ENCODE measurements around the gene BLOC1S3. TPM values are rescaled to one million over a fixed set of nuclear protein-coding genes. Genes with fewer than 3 reads are reported as not detected.

BLOC1S3 gene
- total RNA-seq, 1 experiment from 2014 or later, result 11.5 TPM

- Histone ChIP-seq H2AFZ (no peak overlapping the region), H3K9me2 (ENCODE audit: insufficient read depth) (no peaks in the 10 kb centered on the region), H3K27me3 (ENCODE audit: insufficient read depth, low read depth) (no peaks in the 10 kb centered on the region), H3F3A (ENCODE audit: insufficient read depth, low read depth) (peaks cover 50% of the 10 kb centered on the region), H3K9me3 (ENCODE audit: insufficient read depth, low read depth) (no peaks in the 10 kb centered on the region), H3K36me3 (ENCODE audit: low read depth) (no peaks in the 10 kb centered on the region), H3K79me2 (ENCODE audit: low read depth) (no peaks in the 10 kb centered on the region), H3K4me2 (no peak overlapping the region), H3K4me1 (replicated peaks; ENCODE audit: insufficient read depth) (peaks cover 41% of the 10 kb centered on the region), H3K4me3 (no peak overlapping the region), H4K20me1 (ENCODE audit: insufficient read depth) (peaks cover 10% of the 10 kb centered on the region; the same call in 1 of the 2 replicates), H3K27ac (no peak overlapping the region)
- BruUV-seq (replicated peaks), result no TSS peak
- DNase-seq, result no peak
- intact Hi-C loops (cut with micrococcal nuclease; ENCODE audit: unreplicated experiment), result loop anchor here (5.0 kb wide), 1 partner anchor 60 kb away; the partner anchor contains the start of gene PPP1R37
- POLR2A ChIA-PET (ENCODE audit: unreplicated experiment), result no interaction called here
- CTCF ChIA-PET, result no interaction called here
- TF ChIP-seq, protein P1, sequence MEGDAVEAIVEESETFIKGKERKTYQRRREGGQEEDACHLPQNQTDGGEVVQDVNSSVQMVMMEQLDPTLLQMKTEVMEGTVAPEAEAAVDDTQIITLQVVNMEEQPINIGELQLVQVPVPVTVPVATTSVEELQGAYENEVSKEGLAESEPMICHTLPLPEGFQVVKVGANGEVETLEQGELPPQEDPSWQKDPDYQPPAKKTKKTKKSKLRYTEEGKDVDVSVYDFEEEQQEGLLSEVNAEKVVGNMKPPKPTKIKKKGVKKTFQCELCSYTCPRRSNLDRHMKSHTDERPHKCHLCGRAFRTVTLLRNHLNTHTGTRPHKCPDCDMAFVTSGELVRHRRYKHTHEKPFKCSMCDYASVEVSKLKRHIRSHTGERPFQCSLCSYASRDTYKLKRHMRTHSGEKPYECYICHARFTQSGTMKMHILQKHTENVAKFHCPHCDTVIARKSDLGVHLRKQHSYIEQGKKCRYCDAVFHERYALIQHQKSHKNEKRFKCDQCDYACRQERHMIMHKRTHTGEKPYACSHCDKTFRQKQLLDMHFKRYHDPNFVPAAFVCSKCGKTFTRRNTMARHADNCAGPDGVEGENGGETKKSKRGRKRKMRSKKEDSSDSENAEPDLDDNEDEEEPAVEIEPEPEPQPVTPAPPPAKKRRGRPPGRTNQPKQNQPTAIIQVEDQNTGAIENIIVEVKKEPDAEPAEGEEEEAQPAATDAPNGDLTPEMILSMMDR (conservative IDR thresholded peaks at IDR 0.05), result no peak
- TF ChIP-seq EZH2 (IDR thresholded peaks at IDR 0.05; ENCODE audit: low read depth), result no peak
Observed at GRCh38 chr19:45151821-45152503, 26.6 kb upstream of the BLOC1S3 start.

- Histone ChIP-seq H3K4me3 (no peak overlapping the region), H2AFZ (no peak overlapping the region), H3K9me3 (ENCODE audit: insufficient read depth, low read depth) (no peaks in the 10 kb centered on the region), H3F3A (ENCODE audit: insufficient read depth, low read depth) (peaks cover 57% of the 10 kb centered on the region), H4K20me1 (ENCODE audit: insufficient read depth) (peaks cover 10% of the 10 kb centered on the region; the same call in 1 of the 2 replicates), H3K9me2 (ENCODE audit: insufficient read depth) (no peaks in the 10 kb centered on the region), H3K27me3 (ENCODE audit: insufficient read depth, low read depth) (no peaks in the 10 kb centered on the region), H3K4me1 (replicated peaks; ENCODE audit: insufficient read depth) (peaks cover 47% of the 10 kb centered on the region), H3K36me3 (ENCODE audit: low read depth) (no peaks in the 10 kb centered on the region), H3K4me2 (no peak overlapping the region), H3K27ac (no peak overlapping the region), H3K79me2 (ENCODE audit: low read depth) (no peaks in the 10 kb centered on the region)
- intact Hi-C loops (cut with micrococcal nuclease; ENCODE audit: unreplicated experiment), result loop anchor here (5.0 kb wide), 1 partner anchor 60 kb away; the partner anchor contains the start of gene PPP1R37
- DNase-seq, result no peak
- no TSS peak for BruUV-seq (replicated peaks)
- no peak for TF ChIP-seq EZH2 (IDR thresholded peaks at IDR 0.05; ENCODE audit: low read depth)
- TF ChIP-seq, protein P1 (conservative IDR thresholded peaks at IDR 0.05), result no peak
- ChIA-PET POLR2A (ENCODE audit: unreplicated experiment) (no interaction called here), CTCF (no interaction called here)
Observed at GRCh38 chr19:45152504-45153338, 25.9 kb upstream of the BLOC1S3 start.

DNA sequence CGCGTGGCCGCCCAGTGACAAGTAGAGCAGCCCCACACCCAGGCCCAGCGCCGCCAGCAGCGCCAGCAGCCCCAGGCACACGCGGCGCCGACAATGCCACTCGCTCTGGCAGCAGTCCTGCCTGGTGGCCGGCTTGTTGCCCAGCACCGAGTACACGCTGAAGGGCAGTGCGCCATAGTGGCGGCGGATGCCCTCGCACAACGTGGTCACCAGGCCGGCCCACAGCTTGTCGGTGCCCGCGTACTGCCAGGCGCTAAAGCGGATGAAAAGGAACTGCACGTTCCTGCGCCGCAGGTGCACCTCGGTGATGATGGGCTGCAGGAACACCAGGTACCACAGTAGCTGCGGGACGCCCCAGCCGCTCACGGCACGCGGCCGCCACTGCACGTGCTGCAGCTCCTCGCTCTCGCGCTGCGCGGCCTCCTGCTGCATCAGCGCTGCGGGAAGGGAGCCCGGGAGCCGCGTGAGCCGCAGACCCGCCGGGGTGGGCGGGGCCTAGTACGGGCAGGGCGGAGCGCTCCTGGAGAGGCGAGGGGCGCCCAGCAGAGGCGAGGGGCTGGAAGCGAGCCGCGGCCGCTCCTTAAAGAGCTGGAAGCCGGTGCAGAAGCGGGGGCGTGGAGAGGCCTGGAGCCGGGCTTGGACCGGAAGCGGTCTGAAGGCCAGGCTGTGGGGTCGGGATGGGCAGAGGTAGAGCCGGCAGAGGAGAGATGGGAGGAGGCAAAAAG, 25.1 kb upstream of the BLOC1S3 start:
- intact Hi-C loops (cut with micrococcal nuclease; ENCODE audit: unreplicated experiment), result loop anchor here (5.0 kb wide), 1 partner anchor 61 kb away; the partner anchor contains the start of gene PPP1R37
- Histone ChIP-seq H3K27ac (no peak overlapping the region), H3K4me3 (no peak overlapping the region), H2AFZ (no peak overlapping the region), H3K9me3 (ENCODE audit: insufficient read depth, low read depth) (no peaks in the 10 kb centered on the region), H3K27me3 (ENCODE audit: insufficient read depth, low read depth) (no peaks in the 10 kb centered on the region), H3K9me2 (ENCODE audit: insufficient read depth) (no peaks in the 10 kb centered on the region), H3K4me1 (replicated peaks; ENCODE audit: insufficient read depth) (peaks cover 47% of the 10 kb centered on the region), H3K36me3 (ENCODE audit: low read depth) (no peaks in the 10 kb centered on the region), H4K20me1 (ENCODE audit: insufficient read depth) (peaks cover 10% of the 10 kb centered on the region; the same call in 1 of the 2 replicates), H3F3A (ENCODE audit: insufficient read depth, low read depth) (peaks cover 57% of the 10 kb centered on the region), H3K4me2 (no peak overlapping the region), H3K79me2 (ENCODE audit: low read depth) (no peaks in the 10 kb centered on the region)
- ChIA-PET CTCF (interaction anchor here (0.6 kb wide), 1 partner anchor 79 kb away, joined by 3 read pairs; no protein-coding TSS in a partner anchor), POLR2A (ENCODE audit: unreplicated experiment) (no interaction called here)
- TF ChIP-seq, protein P1 (conservative IDR thresholded peaks at IDR 0.05), result no peak
- no peak for TF ChIP-seq EZH2 (IDR thresholded peaks at IDR 0.05; ENCODE audit: low read depth)
- no TSS peak for BruUV-seq (replicated peaks)
- no peak for DNase-seq
